GM21390 (cell line): Measurements from ENCODE around the gene ELMO1.

ENCODE experiments used
- ATAC-seq: cut with Tn5 transposase; IDR thresholded peaks from one replicate; pipeline ENCODE4 v1.9.1; 2021; ENCODE audit not compliant: unreplicated experiment

Gene ELMO1

GRCh38 chr7:36865019-36865418 lies 583.6 kb downstream of the ELMO1 start:
- no peak for ATAC-seq

- ATAC-seq = no peak
Measured at GRCh38 chr7:36863901-36864701, 584.6 kb downstream of the ELMO1 start.

- ATAC-seq = no peak
Measured at GRCh38 chr7:36862771-36863261, 585.8 kb downstream of the ELMO1 start.

- no peak for ATAC-seq
Measured at GRCh38 chr7:36861656-36862055, 587.0 kb downstream of the ELMO1 start.

- ATAC-seq = no peak
Measured at GRCh38 chr7:36860681-36861080, 588.0 kb downstream of the ELMO1 start.

- no peak for ATAC-seq
Measured at GRCh38 chr7:36855330-36855729, 593.3 kb downstream of the ELMO1 start.

GRCh38 chr7:36854652-36855051 lies 594.0 kb downstream of the ELMO1 start:
- ATAC-seq = no peak

GRCh38 chr7:36852931-36853330 lies 595.7 kb downstream of the ELMO1 start:
- ATAC-seq = no peak

GRCh38 chr7:36852017-36852416 lies 596.6 kb downstream of the ELMO1 start:
- ATAC-seq = no peak

- ATAC-seq = no peak
Measured at GRCh38 chr7:36851382-36851781, 597.3 kb downstream of the ELMO1 start.

GRCh38 chr7:36847946-36848345 lies 600.7 kb downstream of the ELMO1 start:
- no peak for ATAC-seq

GRCh38 chr7:36844374-36844773 lies 604.3 kb downstream of the ELMO1 start:
- ATAC-seq = no peak

- no peak for ATAC-seq
Measured at GRCh38 chr7:36840904-36841303, 607.8 kb downstream of the ELMO1 start.

- ATAC-seq = no peak
Measured at GRCh38 chr7:36838616-36839225, 609.9 kb downstream of the ELMO1 start.

GRCh38 chr7:36831049-36831448 lies 617.6 kb downstream of the ELMO1 start:
- ATAC-seq = no peak

GRCh38 chr7:36827726-36828703 lies 620.6 kb downstream of the ELMO1 start:
- ATAC-seq = no peak

GRCh38 chr7:36825501-36825900 lies 623.2 kb downstream of the ELMO1 start:
- no peak for ATAC-seq

GRCh38 chr7:36823353-36823752 lies 625.3 kb downstream of the ELMO1 start:
- no peak for ATAC-seq

- no peak for ATAC-seq
Measured at GRCh38 chr7:36821617-36822016, 627.0 kb downstream of the ELMO1 start.

- no peak for ATAC-seq
Measured at GRCh38 chr7:36820527-36821170, 628.0 kb downstream of the ELMO1 start.

- no peak for ATAC-seq
Measured at GRCh38 chr7:36819639-36820038, 629.0 kb downstream of the ELMO1 start.
